Activated naive CD8-positive, alpha-beta T cell treated with anti-CD3 and anti-CD28 coated beads, Interleukin-2, amount 50 U/mL, for 24 hours (primary cell): ENCODE data around the gene PLPP6.
"Not testable (repeated sequence)": the region's sequence is repeated elsewhere in the genome, so short reads cannot be mapped to it uniquely, and the experiment has no call there.

ENCODE experiments used
- ATAC-seq: fragments of 150-1000 bp; cut with Tn5 transposase; one replicate; pipeline ENCODE4 v1.10.0; 2021
- DNase-seq: peaks from one replicate; pipeline ENCODE4 v3.0.0; 2021
- H3K27ac Mint-ChIP-seq: one replicate; pipeline ENCODE4 v1.8.0; 2021; ENCODE audit warnings: mild to moderate bottlenecking, mixed read lengths
- H3K27me3 Mint-ChIP-seq: one replicate; pipeline ENCODE4 v1.8.0; 2021; ENCODE audit warnings: mixed read lengths
- H3K36me3 Mint-ChIP-seq: one replicate; pipeline ENCODE4 v1.8.0; 2021; ENCODE audit warnings: low read depth, mixed read lengths
- H3K4me1 Mint-ChIP-seq: one replicate; pipeline ENCODE4 v1.8.0; 2021; ENCODE audit warnings: mixed read lengths
- H3K4me3 Mint-ChIP-seq: one replicate; pipeline ENCODE4 v1.8.0; 2021; ENCODE audit warnings: mild to moderate bottlenecking, moderate library complexity, mixed read lengths
- H3K9me3 Mint-ChIP-seq: one replicate; pipeline ENCODE4 v1.8.0; 2021; ENCODE audit warnings: mixed read lengths

PLPP6 gene

DNA sequence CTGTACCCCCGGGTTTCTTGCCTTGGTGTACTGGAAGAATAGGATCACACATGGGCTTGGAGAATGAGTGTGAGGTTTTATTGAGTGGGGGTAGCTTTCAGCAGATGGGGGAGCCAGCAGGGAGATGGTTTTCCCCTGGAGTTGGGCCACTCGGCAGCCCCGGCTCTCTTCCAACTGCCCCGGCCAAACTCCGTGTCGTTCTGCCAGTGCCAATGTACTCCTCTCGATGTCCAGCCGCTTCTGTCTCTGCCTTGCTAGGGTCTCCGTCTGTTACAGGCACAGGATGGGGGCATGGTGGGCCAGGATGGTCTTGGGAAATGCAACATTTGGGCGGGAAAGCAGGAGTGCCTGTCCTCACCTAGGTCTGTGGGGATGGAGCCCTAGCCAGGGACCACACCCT is 7.6 kb upstream of the PLPP6 start:
- Mint-ChIP-seq H3K4me1 (peaks cover 10% of the 10 kb centered on the region), H3K27ac (no peak overlapping the region), H3K36me3 (no peaks in the 10 kb centered on the region), H3K27me3 (no peaks in the 10 kb centered on the region), H3K4me3 (no peak overlapping the region), H3K9me3 (no peaks in the 10 kb centered on the region)
- no peak for DNase-seq
- no peak for ATAC-seq

DNA sequence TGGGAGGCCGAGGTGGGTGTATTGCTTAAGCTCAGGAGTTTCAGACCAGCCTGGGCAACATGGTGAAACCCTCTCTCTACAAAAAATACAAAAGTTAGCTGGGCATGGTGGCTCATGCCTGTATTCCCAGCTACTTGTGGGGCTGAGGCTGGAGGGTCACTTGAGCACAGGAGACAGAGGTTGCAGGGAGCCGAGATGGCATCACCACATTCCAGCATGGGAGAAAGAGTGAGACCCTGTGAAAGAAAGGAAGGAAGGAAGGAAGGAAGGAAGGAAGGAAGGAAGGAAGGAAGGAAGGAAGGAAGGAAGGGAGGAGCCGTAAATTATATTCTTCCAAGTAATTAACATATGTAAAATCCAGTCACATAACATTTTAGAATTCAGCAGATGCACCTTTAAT is 5.9 kb upstream of the PLPP6 start:
- not testable (repeated sequence) for H3K36me3 Mint-ChIP-seq, DNase-seq, H3K4me3 Mint-ChIP-seq, ATAC-seq, H3K4me1 Mint-ChIP-seq, H3K27me3 Mint-ChIP-seq, H3K9me3 Mint-ChIP-seq, H3K27ac Mint-ChIP-seq

DNA sequence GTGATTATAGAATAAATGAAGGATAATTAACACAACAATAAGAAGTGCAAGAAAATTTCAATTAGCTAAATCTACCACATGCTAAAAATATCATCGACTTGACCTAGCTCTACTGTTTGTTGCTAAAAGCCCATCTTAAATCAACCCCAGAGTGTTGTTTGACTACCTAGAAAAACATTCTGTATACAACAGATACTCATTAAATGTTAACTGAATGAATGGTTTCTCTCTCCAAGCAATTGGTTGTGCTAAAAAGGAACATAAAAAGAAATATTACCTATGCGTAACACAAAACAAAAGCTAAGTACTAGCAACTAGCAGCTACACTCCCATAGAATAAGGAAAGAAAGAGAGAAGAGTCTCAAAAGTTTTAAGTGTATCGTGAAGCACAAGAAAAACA is 5.5 kb upstream of the PLPP6 start:
- H3K4me3 Mint-ChIP-seq: no peak overlapping the region
- no peaks in the 10 kb centered on the region for H3K27me3 Mint-ChIP-seq
- DNase-seq (no peak), ATAC-seq (no peak)
- no peak overlapping the region for H3K27ac Mint-ChIP-seq
- no peaks in the 10 kb centered on the region for H3K36me3 Mint-ChIP-seq
- H3K9me3 Mint-ChIP-seq: no peaks in the 10 kb centered on the region
- peaks cover 13% of the 10 kb centered on the region for H3K4me1 Mint-ChIP-seq

DNA sequence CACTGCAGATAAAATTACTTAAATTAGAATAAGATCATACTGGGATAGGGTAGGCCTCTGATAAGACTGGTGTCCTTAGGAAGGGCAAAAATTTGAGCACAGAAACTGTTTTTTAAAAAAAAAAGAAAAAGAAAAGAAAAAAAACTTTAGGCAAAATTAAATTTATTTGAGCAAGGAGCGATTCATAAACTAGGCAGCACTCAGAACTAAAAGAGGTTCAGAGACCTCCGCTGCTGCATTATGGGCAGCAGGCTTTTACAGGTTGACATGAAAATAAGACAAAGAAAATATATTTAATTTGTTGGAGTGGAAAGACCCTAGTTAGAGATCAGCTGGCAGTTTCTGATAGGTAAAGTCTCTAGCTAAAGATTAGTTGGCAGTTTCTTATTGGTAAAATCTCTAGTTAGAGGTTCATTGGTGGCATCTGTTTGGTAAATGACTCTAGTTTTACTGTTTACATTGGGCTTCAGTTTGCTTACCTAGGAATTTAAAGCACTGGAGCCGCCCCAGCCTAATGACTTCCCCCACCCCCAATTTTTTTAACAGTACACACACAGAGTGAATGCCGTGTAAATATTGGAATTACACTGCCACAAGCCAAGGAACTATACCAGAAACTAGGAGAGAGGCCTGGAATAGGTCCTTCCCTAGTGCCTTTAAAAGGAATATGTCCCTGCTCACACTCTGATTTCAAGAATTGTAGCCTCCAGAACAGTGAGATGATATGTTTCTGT is 4.5 kb upstream of the PLPP6 start:
- no peaks in the 10 kb centered on the region for H3K36me3 Mint-ChIP-seq
- no peak overlapping the region for H3K27ac Mint-ChIP-seq

DNA sequence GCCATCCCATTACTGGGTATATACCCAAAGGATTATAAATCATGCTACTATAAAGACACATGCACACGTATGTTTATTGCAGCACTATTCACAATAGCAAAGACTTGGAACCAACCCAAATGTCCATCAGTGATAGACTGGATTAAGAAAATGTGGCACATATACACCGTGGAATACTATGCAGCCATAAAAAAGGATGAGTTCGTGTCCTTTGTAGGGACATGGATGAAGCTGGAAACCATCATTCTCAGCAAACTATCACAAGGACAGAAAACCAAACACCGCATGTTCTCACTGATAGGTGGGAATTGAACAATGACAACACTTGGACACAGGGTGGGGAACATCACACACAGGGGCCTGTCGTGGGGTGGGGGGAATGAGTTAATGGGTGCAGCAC is 1.4 kb upstream of the PLPP6 start:
- H3K4me3 Mint-ChIP-seq, DNase-seq, H3K9me3 Mint-ChIP-seq, ATAC-seq, H3K27ac Mint-ChIP-seq, H3K27me3 Mint-ChIP-seq, H3K36me3 Mint-ChIP-seq: not testable (repeated sequence)
- H3K4me1 Mint-ChIP-seq: peaks cover 37% of the 10 kb centered on the region

More for the DNA sequence above, 4.5 kb upstream of the PLPP6 start:
- no peak overlapping the region for H3K4me3 Mint-ChIP-seq
- H3K9me3 Mint-ChIP-seq: no peaks in the 10 kb centered on the region
- no peak for ATAC-seq
- peaks cover 18% of the 10 kb centered on the region for H3K4me1 Mint-ChIP-seq
- no peaks in the 10 kb centered on the region for H3K27me3 Mint-ChIP-seq
- DNase-seq: no peak

DNA sequence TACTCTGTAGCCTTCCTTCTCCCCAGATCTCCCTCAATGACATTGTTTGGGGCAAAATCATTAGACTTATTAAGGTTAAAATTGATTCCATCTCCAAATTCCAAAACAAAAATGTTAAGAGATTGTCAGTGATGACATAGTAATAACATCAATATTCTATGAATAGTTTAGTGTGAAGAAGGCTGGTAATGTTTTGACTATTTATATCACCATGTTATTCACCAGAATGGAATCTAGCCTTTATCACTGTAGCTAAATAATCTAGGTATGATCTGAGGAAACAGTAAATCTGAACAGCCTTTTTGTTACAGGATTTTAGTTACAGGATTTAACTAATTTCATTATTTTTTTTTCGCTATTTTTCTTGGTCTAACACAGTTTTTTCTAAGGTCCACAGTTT is 929 bp upstream of the PLPP6 start:
- H3K27ac Mint-ChIP-seq: peak overlapping the region; percentile 83
- ATAC-seq: no peak
- H3K4me3 Mint-ChIP-seq: peak overlapping the region; percentile 91
- H3K9me3 Mint-ChIP-seq: no peaks in the 10 kb centered on the region
- DNase-seq: no peak
- H3K4me1 Mint-ChIP-seq: peaks cover 42% of the 10 kb centered on the region
- no peaks in the 10 kb centered on the region for H3K36me3 Mint-ChIP-seq
- no peaks in the 10 kb centered on the region for H3K27me3 Mint-ChIP-seq

DNA sequence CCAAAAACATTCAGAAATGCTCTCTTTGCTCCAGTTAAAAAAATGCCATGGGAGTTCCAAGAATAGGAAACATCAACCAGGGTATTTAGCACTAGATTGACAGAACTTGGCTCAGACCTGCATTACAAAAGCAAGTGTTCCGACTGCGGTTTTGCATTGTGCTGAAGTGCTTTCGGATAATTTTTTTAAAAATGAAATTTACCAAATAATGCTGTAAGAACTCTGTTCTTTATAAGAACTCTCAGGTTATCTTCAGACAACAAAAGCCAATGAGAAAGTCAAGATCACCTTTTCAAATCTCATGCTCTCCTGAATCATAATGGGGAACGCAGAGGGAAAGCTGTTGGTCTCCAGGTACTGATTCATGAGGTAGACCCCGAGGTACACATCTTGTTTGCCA is 483 bp upstream of the PLPP6 start:
- H3K27me3 Mint-ChIP-seq: no peaks in the 10 kb centered on the region
- ATAC-seq: no peak
- DNase-seq: no peak
- H3K4me1 Mint-ChIP-seq: peaks cover 47% of the 10 kb centered on the region
- no peaks in the 10 kb centered on the region for H3K9me3 Mint-ChIP-seq
- no peaks in the 10 kb centered on the region for H3K36me3 Mint-ChIP-seq
- peak overlapping the region; percentile 91 for H3K4me3 Mint-ChIP-seq
- peak overlapping the region; percentile 83 for H3K27ac Mint-ChIP-seq

DNA sequence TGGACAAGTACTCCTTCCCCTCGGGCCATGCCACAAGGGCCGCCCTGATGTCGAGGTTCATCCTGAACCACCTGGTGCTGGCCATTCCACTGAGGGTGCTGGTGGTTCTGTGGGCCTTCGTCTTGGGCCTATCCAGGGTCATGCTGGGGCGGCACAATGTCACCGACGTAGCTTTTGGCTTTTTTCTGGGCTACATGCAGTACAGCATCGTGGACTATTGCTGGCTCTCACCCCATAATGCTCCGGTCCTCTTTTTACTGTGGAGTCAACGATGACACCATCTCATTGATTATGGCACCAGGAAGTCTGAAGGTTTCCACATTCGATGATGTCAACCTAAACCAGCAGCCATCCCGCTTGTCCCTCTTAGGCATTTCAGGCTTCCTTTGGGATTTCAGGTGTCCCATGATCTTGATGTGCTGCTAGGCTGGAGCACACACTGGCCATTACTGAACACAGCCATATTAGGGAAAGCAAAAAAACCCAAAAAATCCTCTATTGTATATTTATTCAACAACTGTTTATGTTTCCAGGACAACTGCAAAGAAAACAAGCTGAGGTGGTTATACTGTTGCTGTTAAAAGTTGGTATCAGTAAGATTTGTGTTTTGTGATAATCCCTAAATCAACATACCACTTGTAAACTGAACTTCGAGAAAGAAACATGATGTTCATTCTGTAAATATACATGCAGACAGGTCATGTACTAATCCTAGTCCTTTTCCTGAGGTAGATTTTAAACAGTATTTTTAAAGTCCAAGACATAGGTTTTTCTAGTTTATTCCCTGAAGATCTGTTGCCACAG is 1.1 kb downstream of the PLPP6 start:
- no peak for DNase-seq
- Mint-ChIP-seq H3K9me3 (no peaks in the 10 kb centered on the region), H3K4me3 (peak overlapping the region; percentile 91), H3K27ac (peak overlapping the region; percentile 68), H3K4me1 (peaks cover 55% of the 10 kb centered on the region), H3K36me3 (no peaks in the 10 kb centered on the region), H3K27me3 (no peaks in the 10 kb centered on the region)
- ATAC-seq: no peak

DNA sequence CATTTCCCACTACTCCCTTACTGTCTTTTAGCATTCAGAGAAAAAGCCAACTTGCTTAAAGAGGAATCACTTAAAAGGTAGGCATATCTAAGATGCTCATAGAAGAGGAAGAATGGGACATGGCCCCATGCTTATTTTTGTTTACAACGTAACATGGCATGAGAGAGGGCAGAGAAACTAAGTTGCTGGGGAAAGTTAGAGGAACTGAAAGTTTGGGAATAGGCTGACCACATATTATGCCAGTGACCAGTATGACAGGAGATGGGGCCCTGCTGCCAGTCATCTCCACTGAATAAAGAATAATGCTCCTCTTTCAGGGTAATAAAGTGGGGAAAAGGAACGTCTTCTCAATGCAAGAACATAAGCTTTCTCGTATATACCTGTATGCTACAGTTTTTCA is 1.9 kb downstream of the PLPP6 start:
- Mint-ChIP-seq H3K4me3 (peak overlapping the region; percentile 91), H3K27me3 (no peaks in the 10 kb centered on the region), H3K27ac (no peak overlapping the region), H3K9me3 (no peaks in the 10 kb centered on the region), H3K36me3 (no peaks in the 10 kb centered on the region), H3K4me1 (peaks cover 55% of the 10 kb centered on the region)
- DNase-seq (no peak), ATAC-seq (no peak)

DNA sequence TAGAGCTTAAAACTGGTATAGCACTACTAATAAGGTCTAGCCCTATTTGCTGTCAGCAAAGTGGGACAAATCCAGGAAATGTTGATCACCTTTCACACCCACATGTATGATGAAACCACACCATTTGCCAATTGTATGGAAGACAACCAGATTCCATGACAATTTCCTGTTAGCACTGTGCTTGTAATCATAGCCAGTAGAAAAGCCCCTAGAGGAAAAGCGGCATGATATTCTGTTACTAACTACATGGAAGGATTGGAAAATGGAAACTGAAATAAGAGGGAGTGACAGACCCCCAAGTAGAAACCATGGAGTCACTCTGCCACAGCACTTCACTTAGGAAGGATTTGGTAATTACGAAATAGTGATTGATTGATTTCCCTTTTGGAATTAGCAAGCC is 3.3 kb downstream of the PLPP6 start:
- H3K36me3 Mint-ChIP-seq: no peaks in the 10 kb centered on the region
- ATAC-seq (no peak), DNase-seq (no peak)
- H3K4me1 Mint-ChIP-seq: peaks cover 58% of the 10 kb centered on the region
- H3K27me3 Mint-ChIP-seq: no peaks in the 10 kb centered on the region
- H3K9me3 Mint-ChIP-seq: no peaks in the 10 kb centered on the region
- H3K27ac Mint-ChIP-seq: peak overlapping the region; percentile 52
- peak overlapping the region; percentile 78 for H3K4me3 Mint-ChIP-seq

DNA sequence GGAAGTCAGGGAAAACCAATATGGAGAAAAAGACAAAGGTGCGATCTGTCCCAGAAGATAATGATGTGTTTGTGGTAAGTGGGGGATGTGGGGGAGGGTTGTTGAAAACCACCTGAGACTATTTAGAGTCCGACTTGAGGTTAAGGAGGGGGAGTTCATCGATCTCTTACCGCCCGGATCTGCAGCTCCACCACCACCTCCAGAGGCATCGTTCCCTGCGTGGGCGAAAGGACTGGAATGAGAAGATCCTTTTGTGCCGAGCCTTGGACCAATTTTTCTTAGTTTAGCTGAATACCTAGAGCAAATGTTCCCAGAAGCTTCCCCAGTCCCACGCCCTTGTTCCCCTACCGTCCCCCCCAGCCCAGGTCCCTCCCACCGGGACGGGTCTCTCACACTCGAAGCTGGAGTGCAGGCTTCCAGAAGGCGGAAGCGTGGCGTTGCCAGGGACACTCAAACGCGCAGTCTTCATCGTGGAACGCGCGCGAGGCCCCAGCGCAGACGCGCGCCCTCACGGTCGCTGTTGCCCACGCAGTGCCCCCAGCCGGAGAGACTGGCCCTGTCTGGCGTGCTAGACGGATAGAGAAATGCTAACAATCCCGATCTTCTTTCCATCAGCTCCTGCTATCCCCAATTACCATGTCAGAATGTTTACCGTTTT is 4.1 kb downstream of the PLPP6 start, which contains the start of gene SPATA6L:
Gene SPATA6L (minus strand): TSS at position 439 of the 658 bp plus-strand sequence. CDS start 230 bp downstream, at position 209.
- no peaks in the 10 kb centered on the region for H3K9me3 Mint-ChIP-seq

DNA sequence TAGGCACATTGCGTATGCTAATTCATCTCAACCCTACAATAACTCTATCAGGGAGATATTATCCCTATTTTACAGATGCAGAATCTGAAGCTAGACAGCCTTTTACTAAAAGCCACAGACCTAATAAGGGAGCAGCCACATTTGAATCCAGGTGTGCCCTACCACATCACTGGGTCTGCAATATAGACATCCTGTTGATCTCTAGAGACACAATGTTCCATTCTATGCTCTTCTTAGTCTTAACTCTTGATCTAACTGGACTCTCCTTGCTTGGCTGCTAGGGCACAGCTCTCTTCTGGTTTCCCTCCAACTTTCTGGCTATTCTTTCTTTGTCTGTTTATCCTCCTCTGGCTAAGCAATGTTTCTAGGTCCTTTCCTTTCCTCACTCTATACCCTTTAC is 5.6 kb downstream of the PLPP6 start:
- Mint-ChIP-seq H3K36me3 (no peaks in the 10 kb centered on the region), H3K4me1 (peaks cover 59% of the 10 kb centered on the region), H3K9me3 (no peaks in the 10 kb centered on the region), H3K27ac (no peak overlapping the region), H3K4me3 (no peak overlapping the region), H3K27me3 (no peaks in the 10 kb centered on the region)
- ATAC-seq (no peak), DNase-seq (no peak)

More for the DNA sequence above, 4.1 kb downstream of the PLPP6 start, which contains the start of gene SPATA6L:
- Mint-ChIP-seq H3K4me1 (peaks cover 66% of the 10 kb centered on the region), H3K27me3 (no peaks in the 10 kb centered on the region), H3K36me3 (no peaks in the 10 kb centered on the region), H3K27ac (peak within 1 kb of the TSS; percentile 72), H3K4me3 (peak within 1 kb of the TSS; percentile 78)
- peak; percentile 40 for ATAC-seq
- peak; percentile 46 for DNase-seq

DNA sequence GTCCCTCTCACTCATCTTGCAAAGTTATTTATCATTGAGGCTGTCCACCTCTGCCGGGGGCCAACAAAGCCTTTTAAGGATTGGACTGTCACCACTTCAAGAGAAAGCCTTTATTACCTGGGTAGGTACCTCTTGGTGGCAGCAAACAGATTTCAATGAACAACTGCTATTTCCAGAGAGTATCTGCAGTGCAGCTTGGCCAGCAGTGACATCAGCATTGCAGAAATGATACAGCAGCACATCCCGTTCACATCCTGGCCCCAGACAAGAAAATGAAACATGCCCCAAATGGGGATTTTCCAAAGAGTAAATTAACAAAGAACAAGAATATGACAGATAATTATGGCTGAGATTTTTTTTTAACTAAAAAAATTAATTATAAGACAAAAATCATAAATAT is 6.5 kb downstream of the PLPP6 start:
- Mint-ChIP-seq H3K36me3 (no peaks in the 10 kb centered on the region), H3K27me3 (no peaks in the 10 kb centered on the region), H3K4me1 (peaks cover 50% of the 10 kb centered on the region), H3K27ac (no peak overlapping the region), H3K9me3 (no peaks in the 10 kb centered on the region), H3K4me3 (no peak overlapping the region)
- DNase-seq (no peak), ATAC-seq (no peak)

DNA sequence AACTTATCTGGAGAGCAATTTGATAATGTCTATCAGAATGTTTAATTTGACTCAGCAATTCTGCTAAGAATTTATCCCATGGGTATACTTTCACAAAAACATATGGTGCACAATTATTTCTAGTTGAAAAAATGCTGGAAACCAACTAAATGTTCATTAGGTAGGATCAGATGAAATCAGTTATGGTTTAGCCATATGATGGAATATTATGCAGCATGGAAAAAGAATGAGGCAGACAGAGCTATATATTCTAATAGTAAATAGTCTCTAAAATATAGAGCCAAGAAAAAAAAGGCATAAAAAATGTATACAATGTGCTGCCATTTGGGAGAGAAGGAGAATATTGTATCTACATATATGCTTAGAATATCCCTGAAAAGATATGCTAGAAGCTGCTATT is 7.8 kb downstream of the PLPP6 start:
- ATAC-seq: no peak
- peaks cover 37% of the 10 kb centered on the region for H3K4me1 Mint-ChIP-seq
- no peaks in the 10 kb centered on the region for H3K36me3 Mint-ChIP-seq
- no peak overlapping the region for H3K27ac Mint-ChIP-seq
- no peaks in the 10 kb centered on the region for H3K9me3 Mint-ChIP-seq
- no peak overlapping the region for H3K4me3 Mint-ChIP-seq
- DNase-seq: no peak
- no peaks in the 10 kb centered on the region for H3K27me3 Mint-ChIP-seq

DNA sequence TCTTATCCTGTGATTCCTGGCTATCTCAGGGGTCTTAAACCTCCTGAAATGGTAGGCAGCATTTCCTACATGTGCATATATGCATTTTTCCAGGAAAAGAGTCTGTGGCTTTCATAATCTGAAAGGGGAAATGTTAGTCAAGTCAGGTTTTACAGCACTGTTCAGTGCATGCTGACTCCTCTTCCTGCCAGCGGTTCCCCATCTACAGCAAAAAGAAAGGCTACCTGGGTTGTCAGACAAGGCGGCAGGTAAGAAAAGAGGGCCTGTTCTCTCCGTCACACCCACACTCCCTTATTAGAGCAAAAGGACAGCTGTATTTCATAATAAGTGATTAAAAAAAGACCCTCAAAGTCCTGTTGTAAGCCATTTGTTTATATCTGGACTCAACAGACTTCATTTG is 8.5 kb downstream of the PLPP6 start:
- ATAC-seq (no peak), DNase-seq (no peak)
- Mint-ChIP-seq H3K36me3 (no peaks in the 10 kb centered on the region), H3K27me3 (no peaks in the 10 kb centered on the region), H3K4me3 (no peak overlapping the region), H3K9me3 (no peaks in the 10 kb centered on the region), H3K4me1 (peaks cover 30% of the 10 kb centered on the region), H3K27ac (peak overlapping the region; percentile 9)
